Smooth muscle cell (in vitro differentiated cells): ENCODE results near the gene MRPL1. TPM values are rescaled to one million over a fixed set of nuclear protein-coding genes. Genes with fewer than 3 reads are reported as not detected.

Experiments used
- DNase-seq: peaks from one replicate; lab custom pipeline; 2025; ENCODE audit not compliant: unreplicated experiment; lab: John Stamatoyannopoulos, UW
- H2AFZ ChIP-seq: fragments of 200-600 bp; sonication (generic); 2 replicates; pipeline ENCODE4 v1.6.0; 2016; ENCODE audit warnings: antibody characterized with exemption, low read depth, mild to moderate bottlenecking
- H3F3A ChIP-seq: fragments of 200-600 bp; sonication (generic); 2 replicates; pipeline ENCODE4 v1.6.0; 2017; ENCODE audit warnings: antibody characterized with exemption, low read depth
- H3K27ac ChIP-seq: fragments of 200-600 bp; sonication (generic); 2 replicates; pipeline ENCODE4 v1.5.1; 2016; ENCODE audit warnings: low read depth, mild to moderate bottlenecking
- H3K27me3 ChIP-seq: fragments of 200-600 bp; sonication (generic); 2 replicates; pipeline ENCODE4 v1.6.1; 2016; ENCODE audit warnings: low read depth, mild to moderate bottlenecking
- H3K36me3 ChIP-seq: fragments of 200-600 bp; sonication (generic); 2 replicates; pipeline ENCODE4 v1.5.1; 2016; ENCODE audit warnings: low read depth
- H3K4me1 ChIP-seq: fragments of 200-600 bp; sonication (generic); 2 replicates; pipeline ENCODE4 v1.5.1; 2016; ENCODE audit warnings: low read depth
- H3K4me2 ChIP-seq: fragments of 200-600 bp; sonication (generic); 2 replicates; pipeline ENCODE4 v1.6.0; 2016; ENCODE audit warnings: mild to moderate bottlenecking
- H3K4me3 ChIP-seq: fragments of 200-600 bp; sonication (generic); 2 replicates; pipeline ENCODE4 v1.5.1; 2016; ENCODE audit warnings: mild to moderate bottlenecking
- H3K79me2 ChIP-seq: fragments of 200-600 bp; sonication (generic); 2 replicates; pipeline ENCODE4 v1.6.0; 2016; ENCODE audit warnings: low read depth, mild to moderate bottlenecking
- H3K9ac ChIP-seq: fragments of 200-600 bp; sonication (generic); 2 replicates; pipeline ENCODE4 v1.6.0; 2016; ENCODE audit warnings: low read depth
- H3K9me3 ChIP-seq: fragments of 200-600 bp; sonication (generic); replicated peaks from 2 replicates; pipeline ENCODE4 v1.5.1; 2016; ENCODE audit warnings: low read depth
- H4K20me1 ChIP-seq: fragments of 200-600 bp; sonication (generic); 2 replicates; pipeline ENCODE4 v1.6.0; 2016; ENCODE audit warnings: low read depth
- CTCF ChIP-seq: fragments of 200-600 bp; sonication (generic); IDR thresholded peaks from 2 replicates; pipeline ENCODE4 v1.5.1; 2017; ENCODE audit warnings: borderline replicate concordance, mild to moderate bottlenecking, antibody characterized with exemption; ENCODE audit not compliant: insufficient read depth, poor library complexity, severe bottlenecking
- WGBS: methylation state at CpG from one replicate; pipeline ENCODE4 v1.1.7; 2016; ENCODE audit warnings: low lambda C conversion rate; 5-methylcytosine and 5-hydroxymethylcytosine counted together
- polyA plus RNA-seq: library from polyadenylated mRNA; unstranded; fragments of >200 nt; fragmentation: Nextera tagmentation; extraction: Ambion mirVana; gene quantifications from 2 replicates; pipeline ENCODE4 v1.2.1, GENCODE V29; 2016
- total RNA-seq: library from RNA; depleted of rRNA; stranded (reverse); fragments of >200 nt; gene quantifications from 2 replicates; pipeline ENCODE4 v1.2.3, GENCODE V29; 2014

Gene MRPL1
- total and polyA plus RNA-seq, 2 experiments from 2014 or later: 20.2 to 31.6 TPM

- DNase-seq: no peak
- no peaks in the 10 kb centered on the region for H3K27me3 ChIP-seq
- peaks cover 4% of the 10 kb centered on the region for H3K4me1 ChIP-seq
- H3K4me2 ChIP-seq: no peak overlapping the region
- no peak overlapping the region for H3K27ac ChIP-seq
- H4K20me1 ChIP-seq: peaks cover 3% of the 10 kb centered on the region
- no peak overlapping the region for H3K9ac ChIP-seq
- no peak for TF ChIP-seq CTCF
- H3F3A ChIP-seq: peaks cover 3% of the 10 kb centered on the region
- no peak overlapping the region for H3K4me3 ChIP-seq
- no peaks in the 10 kb centered on the region for H3K9me3 ChIP-seq
- H3K36me3 ChIP-seq: no peaks in the 10 kb centered on the region
- 98% methylated on average over 3 of the region's 3 CpGs for WGBS
- H2AFZ ChIP-seq: no peak overlapping the region
- H3K79me2 ChIP-seq: peaks cover 56% of the 10 kb centered on the region
Measured at GRCh38 chr4:77865259-77865658, 2.6 kb downstream of the MRPL1 start.

GRCh38 chr4:77872723-77873445, 10.3 kb downstream of the MRPL1 start:
- no peaks in the 10 kb centered on the region for H3K9me3 ChIP-seq
- no peaks in the 10 kb centered on the region for H3K4me1 ChIP-seq
- no peak overlapping the region for H3K27ac ChIP-seq
- peaks cover 1% of the 10 kb centered on the region for H4K20me1 ChIP-seq
- no peaks in the 10 kb centered on the region for H3K36me3 ChIP-seq
- H2AFZ ChIP-seq: no peak overlapping the region
- H3F3A ChIP-seq: no peaks in the 10 kb centered on the region
- H3K9ac ChIP-seq: no peak overlapping the region
- DNase-seq: no peak
- peaks cover 23% of the 10 kb centered on the region for H3K79me2 ChIP-seq
- no peaks in the 10 kb centered on the region for H3K27me3 ChIP-seq
- H3K4me2 ChIP-seq: no peak overlapping the region
- 96% methylated on average over 7 of the region's 7 CpGs for WGBS
- no peak overlapping the region for H3K4me3 ChIP-seq
- no peak for TF ChIP-seq CTCF

DNA sequence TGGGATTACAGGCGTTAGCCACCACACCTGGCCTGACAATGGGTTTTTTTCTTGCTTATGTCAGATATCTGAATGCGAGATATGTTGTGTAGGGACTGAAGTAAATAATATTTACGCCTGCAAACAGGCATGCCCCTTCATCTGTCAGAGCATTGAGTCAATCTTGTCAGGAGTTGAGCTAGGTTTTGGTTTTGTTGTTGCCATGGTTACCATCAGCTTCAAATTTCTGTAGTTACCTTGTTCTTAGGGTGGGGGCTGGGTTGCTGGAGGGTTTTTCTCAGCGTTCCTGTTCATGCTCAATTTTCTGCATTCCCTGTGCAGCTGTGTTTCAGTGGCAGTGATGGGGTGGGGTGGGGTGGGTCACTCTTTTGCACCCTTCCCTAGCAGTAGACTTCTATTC, 14.5 kb downstream of the MRPL1 start:
- H2AFZ ChIP-seq: no peak overlapping the region
- H3K36me3 ChIP-seq: no peaks in the 10 kb centered on the region
- TF ChIP-seq CTCF: no peak
- H3K4me1 ChIP-seq: no peaks in the 10 kb centered on the region
- no peaks in the 10 kb centered on the region for H3K27me3 ChIP-seq
- H3K4me2 ChIP-seq: no peak overlapping the region
- H3K9me3 ChIP-seq: no peaks in the 10 kb centered on the region
- no peak overlapping the region for H3K27ac ChIP-seq
- WGBS: 92% methylated on average over 4 of the region's 4 CpGs
- H3K9ac ChIP-seq: no peak overlapping the region
- H3K4me3 ChIP-seq: no peak overlapping the region
- peaks cover 13% of the 10 kb centered on the region for H4K20me1 ChIP-seq
- H3K79me2 ChIP-seq: peaks cover 17% of the 10 kb centered on the region
- DNase-seq: no peak
- no peaks in the 10 kb centered on the region for H3F3A ChIP-seq
